SK-N-MC (cell line): ENCODE data around the gene PHTF1.

ENCODE experiments used
- DNase-seq: peaks from one replicate; pipeline ENCODE4 v3.0.0-alpha.2; 2011; ENCODE audit warnings: low read depth, low spot score
- H3K27ac ChIP-seq: fragments of 200-600 bp; sonication (generic); 2 replicates; pipeline ENCODE4 v1.5.1; 2016; ENCODE audit warnings: mixed run types
- H3K36me3 ChIP-seq: fragments of 200-600 bp; sonication (generic); 2 replicates; pipeline ENCODE4 v1.6.1; 2017; ENCODE audit warnings: antibody characterized with exemption, low read length, mixed read lengths; ENCODE audit not compliant: insufficient read depth
- H3K4me3 ChIP-seq: fragments of 200-600 bp; sonication (generic); 2 replicates; pipeline ENCODE4 v1.5.1; 2016
- H3K9ac ChIP-seq: fragments of 200-600 bp; sonication (generic); 2 replicates; pipeline ENCODE4 v1.8.0; 2017; ENCODE audit warnings: mixed run types, mixed read lengths; ENCODE audit not compliant: insufficient read length
- H3K9me3 ChIP-seq: fragments of 200-600 bp; sonication (generic); 2 replicates; pipeline ENCODE4 v1.6.1; 2017; ENCODE audit warnings: low read depth, mild to moderate bottlenecking, antibody characterized with exemption, low read length, moderate library complexity, mixed read lengths
- EZH2 ChIP-seq: fragments of 200-600 bp; sonication (generic); IDR thresholded peaks from one replicate; pipeline ENCODE4 v1.6.1; 2017; ENCODE audit warnings: antibody characterized with exemption
- FOXP2 ChIP-seq: optimal IDR thresholded peaks from 2 replicates; pipeline ENCODE3; 2011; ENCODE audit warnings: mild to moderate bottlenecking, moderate library complexity; ENCODE audit not compliant: insufficient read depth; ENCODE audit errors: extremely low read length, control extremely low read depth
- POLR2AphosphoS5 ChIP-seq: IDR thresholded peaks from 2 replicates; pipeline ENCODE4 v1.6.1; 2012; ENCODE audit warnings: mild to moderate bottlenecking, low read depth, low read length, borderline replicate concordance

The PHTF1 gene

DNA sequence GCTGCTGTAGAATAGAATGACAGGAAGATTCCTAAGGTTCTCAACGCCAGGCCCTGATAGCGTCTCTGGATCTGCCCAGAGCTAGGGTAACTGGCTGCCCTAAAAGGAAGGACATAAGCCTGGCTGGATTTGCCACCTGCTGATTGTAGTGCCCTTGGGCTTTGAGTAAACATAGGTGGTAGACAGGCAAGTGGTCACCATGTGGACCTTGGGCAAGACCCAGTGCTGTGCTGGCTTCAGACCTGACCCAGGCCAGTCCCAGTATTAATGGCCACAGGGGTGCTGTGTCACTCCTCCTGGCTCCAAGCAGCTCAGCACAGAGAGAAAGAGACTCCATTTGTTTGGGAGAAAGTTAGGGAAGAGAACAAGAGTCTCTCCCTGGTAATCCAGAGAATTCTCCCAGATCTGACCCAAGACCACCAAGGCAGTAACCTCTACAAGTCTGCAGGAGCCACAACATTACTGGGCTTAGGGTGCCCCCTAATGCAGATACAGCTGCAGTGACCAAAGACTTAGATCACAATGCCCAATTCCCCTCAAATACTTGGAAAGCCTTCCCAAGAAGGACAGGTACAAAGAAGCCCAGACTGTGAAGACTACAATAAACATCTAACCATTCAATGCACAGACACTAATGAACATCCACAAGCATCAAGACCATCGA lies 44.5 kb downstream of the PHTF1 start:
- no peak for TF ChIP-seq POLR2AphosphoS5
- TF ChIP-seq FOXP2, result no peak
- TF ChIP-seq EZH2, result no peak
- no peak overlapping the region for H3K4me3 ChIP-seq
- H3K9ac ChIP-seq, result no peak overlapping the region
- H3K36me3 ChIP-seq, result peaks cover 21% of the 10 kb centered on the region
- no peak overlapping the region for H3K27ac ChIP-seq
- no peak for DNase-seq
- no peaks in the 10 kb centered on the region for H3K9me3 ChIP-seq

DNA sequence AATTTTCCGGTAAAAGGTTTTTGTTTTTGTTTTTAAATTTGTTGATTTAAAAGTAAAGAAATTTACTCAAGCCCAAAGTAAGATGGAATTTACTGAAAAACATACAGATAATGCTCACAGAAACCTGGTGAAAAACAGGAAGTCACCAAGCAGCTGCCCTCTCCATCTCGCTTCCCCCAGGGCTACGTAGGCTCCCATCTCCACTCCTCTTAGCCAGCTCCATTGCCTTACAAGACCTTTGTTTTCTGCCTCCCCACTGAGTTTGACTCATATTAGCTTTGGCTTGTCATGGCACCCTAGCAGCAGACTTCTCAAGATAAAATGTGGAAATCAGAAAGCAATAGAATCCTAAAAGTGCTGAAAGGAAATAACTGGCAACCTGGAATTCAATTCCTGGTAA lies 57.9 kb downstream of the PHTF1 start:
- no peak overlapping the region for H3K4me3 ChIP-seq
- H3K36me3 ChIP-seq, result peaks cover 33% of the 10 kb centered on the region
- DNase-seq, result no peak
- peak overlapping the region; percentile 18; the same call in 1 of the 2 replicates for H3K27ac ChIP-seq
- no peaks in the 10 kb centered on the region for H3K9me3 ChIP-seq
- no peak overlapping the region for H3K9ac ChIP-seq
- TF ChIP-seq FOXP2, result no peak
- no peak for TF ChIP-seq EZH2
- no peak for TF ChIP-seq POLR2AphosphoS5

DNA sequence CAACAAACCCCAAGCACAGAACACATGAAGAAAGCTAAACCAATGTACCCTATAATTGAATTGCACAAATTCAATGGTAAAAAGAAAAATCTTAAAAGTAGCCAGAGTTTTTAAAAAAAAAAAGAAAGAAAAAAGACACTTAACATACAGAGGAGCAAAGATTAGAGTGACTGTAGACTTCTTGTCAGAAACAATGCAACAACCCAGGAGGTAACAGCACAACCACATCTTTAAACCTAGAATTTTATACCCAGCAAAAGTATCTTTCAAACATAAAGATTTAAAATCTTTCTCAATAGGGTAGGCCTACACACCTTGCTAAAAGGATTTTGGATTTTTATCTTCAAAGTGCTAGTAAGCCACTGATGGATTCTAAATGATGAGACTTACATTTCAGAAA lies 64.4 kb downstream of the PHTF1 start:
- Histone ChIP-seq H3K9ac (no peak overlapping the region), H3K27ac (no peak overlapping the region), H3K36me3 (peaks cover 42% of the 10 kb centered on the region), H3K9me3 (no peaks in the 10 kb centered on the region), H3K4me3 (no peak overlapping the region)
- no peak for TF ChIP-seq POLR2AphosphoS5
- no peak for TF ChIP-seq EZH2
- TF ChIP-seq FOXP2, result no peak
- DNase-seq, result no peak

DNA sequence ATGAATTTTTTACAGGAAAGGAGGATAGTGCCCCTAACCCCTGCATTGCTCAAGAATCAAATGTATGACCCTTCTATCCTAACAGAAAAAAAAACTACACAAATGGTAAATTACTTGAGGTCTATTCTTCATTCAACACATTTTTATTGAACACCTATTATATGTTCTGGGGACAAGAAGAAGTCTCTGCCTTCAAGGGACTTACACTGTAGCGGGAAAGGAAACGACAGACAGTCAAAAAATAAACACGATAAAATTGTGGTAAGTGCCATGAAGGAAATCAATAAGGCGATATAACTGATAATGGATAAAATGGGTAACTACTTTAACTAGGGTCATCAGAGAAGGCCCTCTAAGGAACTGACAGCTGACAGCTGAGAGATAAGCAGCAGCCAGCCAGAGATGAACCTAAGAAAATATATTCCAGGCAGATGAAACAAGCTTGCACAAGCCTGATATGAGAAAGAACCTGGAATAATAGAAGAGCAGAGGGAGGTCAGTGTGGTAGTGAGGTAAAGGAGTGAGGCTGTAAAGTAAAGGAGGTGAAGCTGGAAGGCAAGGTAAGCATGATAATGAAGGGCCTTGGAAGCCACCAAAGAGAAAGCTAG lies 66.4 kb downstream of the PHTF1 start:
- no peaks in the 10 kb centered on the region for H3K9me3 ChIP-seq
- DNase-seq, result no peak
- no peak overlapping the region for H3K9ac ChIP-seq
- TF ChIP-seq FOXP2 (no peak), POLR2AphosphoS5 (no peak), EZH2 (no peak)
- 0 out of 2 replicates have a peak overlapping the region, but pooled peaks have one; percentile 6 for H3K27ac ChIP-seq
- no peak overlapping the region for H3K4me3 ChIP-seq
- peaks cover 40% of the 10 kb centered on the region for H3K36me3 ChIP-seq

DNA sequence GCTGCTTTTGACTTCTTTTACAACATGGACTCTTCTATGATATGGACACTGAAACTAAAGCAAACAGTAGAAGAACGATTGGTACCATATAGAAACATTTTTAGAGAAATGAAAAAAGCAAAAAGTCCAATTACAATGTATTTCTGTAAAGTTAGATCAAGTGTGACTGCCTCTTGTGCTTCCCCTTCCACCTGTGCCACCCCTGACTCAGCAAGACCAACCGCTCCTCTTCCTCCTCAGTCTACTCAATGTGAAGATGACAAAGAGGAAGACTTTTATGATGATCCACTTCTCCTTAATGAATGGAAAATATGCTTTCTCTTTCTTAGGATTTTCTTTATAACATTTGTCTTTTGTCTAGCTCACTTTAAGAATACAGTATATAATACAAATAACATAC lies 66.9 kb downstream of the PHTF1 start:
- no peak for TF ChIP-seq POLR2AphosphoS5
- no peak for TF ChIP-seq EZH2
- TF ChIP-seq FOXP2, result no peak
- no peak overlapping the region for H3K4me3 ChIP-seq
- H3K9ac ChIP-seq, result no peak overlapping the region
- H3K9me3 ChIP-seq, result no peaks in the 10 kb centered on the region
- 0 out of 2 replicates have a peak overlapping the region, but pooled peaks have one; percentile 6 for H3K27ac ChIP-seq
- DNase-seq, result no peak
- peaks cover 40% of the 10 kb centered on the region for H3K36me3 ChIP-seq

DNA sequence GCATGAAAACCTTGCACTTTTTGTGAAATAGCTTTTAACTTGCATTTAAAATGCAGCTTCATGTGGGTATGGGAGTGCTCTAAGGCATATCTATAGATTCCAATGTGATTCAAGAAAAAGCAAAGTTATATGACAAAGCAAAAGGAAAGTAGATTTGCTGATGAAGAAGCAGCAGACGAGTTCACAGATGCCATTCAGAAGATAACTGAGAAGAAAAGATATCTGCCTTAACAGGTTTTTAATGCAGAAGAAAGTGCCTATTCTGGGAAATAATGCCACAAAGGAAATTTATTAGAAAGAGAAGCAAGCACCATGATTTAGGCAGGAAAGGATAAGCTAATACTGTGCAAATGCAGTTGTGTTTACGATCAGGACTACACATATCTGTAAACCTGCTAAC lies 68.1 kb downstream of the PHTF1 start:
- no peak overlapping the region for H3K27ac ChIP-seq
- TF ChIP-seq FOXP2 (no peak), EZH2 (no peak), POLR2AphosphoS5 (no peak)
- DNase-seq, result no peak
- peaks cover 34% of the 10 kb centered on the region for H3K36me3 ChIP-seq
- no peaks in the 10 kb centered on the region for H3K9me3 ChIP-seq
- no peak overlapping the region for H3K9ac ChIP-seq
- no peak overlapping the region for H3K4me3 ChIP-seq

DNA sequence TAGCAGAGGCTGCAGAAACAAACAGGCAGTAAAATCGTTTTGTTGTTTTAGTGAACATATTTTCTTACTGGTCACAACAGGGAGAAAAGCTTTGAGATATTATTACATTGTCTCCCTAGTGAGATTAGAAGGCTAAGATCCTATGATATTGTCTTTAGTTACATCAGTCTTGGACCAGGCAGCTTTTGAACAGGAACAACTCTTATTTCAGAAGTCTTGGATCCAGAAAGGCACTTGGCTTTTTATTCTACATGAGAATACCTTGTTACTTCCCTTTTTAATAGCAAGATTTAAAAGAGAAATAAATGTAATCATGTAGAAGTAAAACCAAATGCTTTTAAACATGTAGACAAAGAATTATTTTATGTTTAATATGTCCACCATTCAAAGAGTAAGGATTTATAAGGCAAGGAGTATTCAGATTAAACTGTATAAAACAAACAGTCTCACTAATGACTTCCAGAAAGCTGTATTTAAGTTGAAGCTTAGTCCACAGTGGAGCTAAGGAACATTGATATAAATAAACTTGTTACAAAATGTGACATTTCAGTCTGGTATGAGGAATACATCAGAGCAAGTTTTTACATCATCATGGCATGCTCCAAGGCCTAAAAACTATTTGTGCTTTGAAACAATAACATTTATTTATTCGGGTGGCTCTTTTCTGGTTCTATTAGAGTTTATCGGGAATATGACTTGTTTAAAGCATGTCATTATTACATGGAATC lies 72.2 kb downstream of the PHTF1 start:
- peaks cover 12% of the 10 kb centered on the region for H3K36me3 ChIP-seq
- H3K9me3 ChIP-seq, result no peaks in the 10 kb centered on the region
- TF ChIP-seq POLR2AphosphoS5 (no peak), FOXP2 (no peak), EZH2 (no peak)
- no peak overlapping the region for H3K4me3 ChIP-seq
- peak overlapping the region; percentile 4 for H3K9ac ChIP-seq
- DNase-seq, result no peak
- H3K27ac ChIP-seq, result no peak overlapping the region

DNA sequence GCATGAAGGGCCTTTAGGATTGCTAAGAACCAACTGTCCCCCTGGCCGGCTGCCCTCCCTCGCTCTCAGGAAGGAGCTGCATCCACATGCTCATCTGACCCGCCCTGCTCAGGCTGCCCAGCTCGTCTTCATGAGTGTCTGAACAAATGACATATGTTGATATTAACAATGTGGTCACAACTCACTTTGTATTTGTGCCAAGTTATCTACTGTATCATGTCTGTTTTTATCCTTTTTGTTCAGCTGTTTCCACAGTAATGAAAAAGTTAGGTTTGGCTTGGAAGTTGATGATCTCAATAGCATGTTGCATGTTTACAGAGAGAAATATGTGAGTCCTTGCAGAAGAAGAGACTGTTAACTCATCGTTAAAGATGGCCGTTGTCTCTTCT lies 75.1 kb downstream of the PHTF1 start:
- Histone ChIP-seq H3K27ac (no peak overlapping the region), H3K9ac (no peak overlapping the region), H3K4me3 (no peak overlapping the region), H3K9me3 (no peaks in the 10 kb centered on the region), H3K36me3 (peaks cover 1% of the 10 kb centered on the region; the same call in 1 of the 2 replicates)
- DNase-seq, result no peak
- TF ChIP-seq POLR2AphosphoS5, result no peak
- no peak for TF ChIP-seq EZH2
- no peak for TF ChIP-seq FOXP2

DNA sequence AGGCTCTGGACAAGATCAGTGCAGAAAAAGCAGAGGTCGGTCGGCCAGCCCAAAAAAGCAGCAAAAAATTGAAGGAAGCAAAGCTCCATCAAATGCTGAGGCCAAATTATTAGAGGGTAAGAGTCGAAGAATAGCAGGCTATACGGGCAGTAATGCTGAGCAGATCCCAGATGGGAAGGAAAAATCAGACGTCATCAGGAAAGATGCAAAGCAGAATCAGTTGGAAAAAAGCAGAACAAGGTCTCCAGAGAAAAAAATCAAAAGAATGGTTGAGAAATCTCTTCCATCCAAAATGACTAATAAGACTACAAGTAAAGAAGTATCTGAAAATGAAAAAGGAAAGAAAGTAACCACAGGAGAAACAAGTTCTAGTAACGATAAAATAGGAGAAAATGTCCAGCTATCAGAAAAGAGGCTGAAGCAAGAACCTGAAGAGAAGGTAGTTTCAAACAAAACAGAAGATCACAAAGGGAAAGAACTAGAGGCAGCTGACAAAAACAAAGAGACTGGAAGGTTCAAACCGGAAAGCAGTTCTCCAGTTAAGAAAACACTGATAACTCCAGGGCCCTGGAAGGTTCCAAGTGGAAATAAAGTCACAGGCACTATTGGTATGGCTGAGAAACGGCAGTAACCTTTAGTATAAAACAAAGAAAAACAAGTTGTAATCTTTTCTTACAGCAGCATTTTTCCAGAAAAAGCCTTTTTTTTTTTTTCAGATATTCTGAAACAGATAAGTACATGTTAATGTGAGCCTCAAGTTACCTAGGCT lies 75.7 kb downstream of the PHTF1 start:
- no peak overlapping the region for H3K27ac ChIP-seq
- TF ChIP-seq POLR2AphosphoS5, result no peak
- TF ChIP-seq FOXP2, result no peak
- TF ChIP-seq EZH2, result no peak
- H3K9ac ChIP-seq, result no peak overlapping the region
- no peak for DNase-seq
- no peaks in the 10 kb centered on the region for H3K9me3 ChIP-seq
- no peaks in the 10 kb centered on the region for H3K36me3 ChIP-seq
- H3K4me3 ChIP-seq, result no peak overlapping the region
